ENCODE measurements around the gene CASTOR2.

The CASTOR2 gene

GRCh38 chr7:75033064-75033463, 68.6 kb downstream of the CASTOR2 start:
- Mint-ChIP-seq H3K4me1 (no peaks in the 10 kb centered on the region), H3K27me3 (no peaks in the 10 kb centered on the region), H3K4me3 (no peak overlapping the region), H3K27ac (no peak overlapping the region), H3K36me3 (peaks cover 11% of the 10 kb centered on the region), H3K9me3 (no peaks in the 10 kb centered on the region)
- ATAC-seq: no peak

- Mint-ChIP-seq H3K9me3 (no peaks in the 10 kb centered on the region), H3K36me3 (peaks cover 13% of the 10 kb centered on the region), H3K27me3 (no peaks in the 10 kb centered on the region), H3K4me1 (no peaks in the 10 kb centered on the region), H3K27ac (no peak overlapping the region), H3K4me3 (no peak overlapping the region)
- ATAC-seq: no peak
These were observed 69.3 kb downstream of the CASTOR2 start for GRCh38 chr7:75033826-75034225.

GRCh38 chr7:75038508-75038907, 74.0 kb downstream of the CASTOR2 start:
- Mint-ChIP-seq H3K4me1 (no peaks in the 10 kb centered on the region), H3K27me3 (no peaks in the 10 kb centered on the region), H3K27ac (no peak overlapping the region), H3K4me3 (no peak overlapping the region), H3K36me3 (peaks cover 45% of the 10 kb centered on the region), H3K9me3 (no peaks in the 10 kb centered on the region)
- no peak for ATAC-seq

GRCh38 chr7:75039166-75039565, 74.7 kb downstream of the CASTOR2 start:
- H3K27ac Mint-ChIP-seq: no peak overlapping the region

GRCh38 chr7:75039709-75040108, 75.2 kb downstream of the CASTOR2 start:
- H3K4me3 Mint-ChIP-seq: no peak overlapping the region
- no peak overlapping the region for H3K27ac Mint-ChIP-seq
- ATAC-seq: no peak
- H3K9me3 Mint-ChIP-seq: no peaks in the 10 kb centered on the region
- peaks cover 50% of the 10 kb centered on the region for H3K36me3 Mint-ChIP-seq
- H3K27me3 Mint-ChIP-seq: no peaks in the 10 kb centered on the region
- H3K4me1 Mint-ChIP-seq: no peaks in the 10 kb centered on the region

More at GRCh38 chr7:75039166-75039565, 74.7 kb downstream of the CASTOR2 start:
- Mint-ChIP-seq H3K4me3 (no peak overlapping the region), H3K4me1 (no peaks in the 10 kb centered on the region), H3K9me3 (no peaks in the 10 kb centered on the region), H3K36me3 (peaks cover 50% of the 10 kb centered on the region), H3K27me3 (no peaks in the 10 kb centered on the region)
- no peak for ATAC-seq

GRCh38 chr7:75040512-75040911, 76.0 kb downstream of the CASTOR2 start:
- Mint-ChIP-seq H3K27me3 (no peaks in the 10 kb centered on the region), H3K36me3 (peaks cover 50% of the 10 kb centered on the region), H3K27ac (no peak overlapping the region), H3K9me3 (no peaks in the 10 kb centered on the region), H3K4me3 (no peak overlapping the region), H3K4me1 (no peaks in the 10 kb centered on the region)
- no peak for ATAC-seq

GRCh38 chr7:75042286-75042685, 77.8 kb downstream of the CASTOR2 start:
- Mint-ChIP-seq H3K27me3 (no peaks in the 10 kb centered on the region), H3K9me3 (no peaks in the 10 kb centered on the region), H3K27ac (no peak overlapping the region), H3K36me3 (peaks cover 60% of the 10 kb centered on the region), H3K4me3 (no peak overlapping the region), H3K4me1 (no peaks in the 10 kb centered on the region)
- no peak for ATAC-seq

- no peaks in the 10 kb centered on the region for H3K4me1 Mint-ChIP-seq
- ATAC-seq: peak; percentile 39
These were observed 78.6 kb downstream of the CASTOR2 start for GRCh38 chr7:75042831-75043703.

GRCh38 chr7:75045881-75046280, 81.4 kb downstream of the CASTOR2 start:
- no peak for ATAC-seq
- no peak overlapping the region for H3K27ac Mint-ChIP-seq
- H3K36me3 Mint-ChIP-seq: peaks cover 50% of the 10 kb centered on the region
- no peaks in the 10 kb centered on the region for H3K4me1 Mint-ChIP-seq
- no peaks in the 10 kb centered on the region for H3K9me3 Mint-ChIP-seq
- H3K4me3 Mint-ChIP-seq: no peak overlapping the region
- H3K27me3 Mint-ChIP-seq: no peaks in the 10 kb centered on the region

More at GRCh38 chr7:75042831-75043703, 78.6 kb downstream of the CASTOR2 start:
- Mint-ChIP-seq H3K36me3 (peaks cover 60% of the 10 kb centered on the region), H3K27me3 (no peaks in the 10 kb centered on the region), H3K9me3 (no peaks in the 10 kb centered on the region), H3K4me3 (no peak overlapping the region), H3K27ac (no peak overlapping the region)

- no peak for ATAC-seq
- H3K27ac Mint-ChIP-seq: no peak overlapping the region
- no peak overlapping the region for H3K4me3 Mint-ChIP-seq
- no peaks in the 10 kb centered on the region for H3K9me3 Mint-ChIP-seq
- H3K4me1 Mint-ChIP-seq: no peaks in the 10 kb centered on the region
- H3K36me3 Mint-ChIP-seq: peaks cover 48% of the 10 kb centered on the region
- no peaks in the 10 kb centered on the region for H3K27me3 Mint-ChIP-seq
These were observed 84.2 kb downstream of the CASTOR2 start for GRCh38 chr7:75048435-75049379.

- no peaks in the 10 kb centered on the region for H3K4me1 Mint-ChIP-seq
- H3K4me3 Mint-ChIP-seq: no peak overlapping the region
- no peak for ATAC-seq
- H3K9me3 Mint-ChIP-seq: no peaks in the 10 kb centered on the region
- no peak overlapping the region for H3K27ac Mint-ChIP-seq
- no peaks in the 10 kb centered on the region for H3K27me3 Mint-ChIP-seq
- H3K36me3 Mint-ChIP-seq: peaks cover 45% of the 10 kb centered on the region
These were observed 85.3 kb downstream of the CASTOR2 start for GRCh38 chr7:75049817-75050216.

GRCh38 chr7:75050501-75050900, 86.0 kb downstream of the CASTOR2 start:
- Mint-ChIP-seq H3K4me1 (no peaks in the 10 kb centered on the region), H3K4me3 (no peak overlapping the region), H3K27me3 (no peaks in the 10 kb centered on the region), H3K27ac (no peak overlapping the region), H3K9me3 (no peaks in the 10 kb centered on the region), H3K36me3 (peaks cover 52% of the 10 kb centered on the region)
- no peak for ATAC-seq

- Mint-ChIP-seq H3K9me3 (no peaks in the 10 kb centered on the region), H3K36me3 (peaks cover 70% of the 10 kb centered on the region), H3K4me3 (no peak overlapping the region), H3K27ac (no peak overlapping the region), H3K27me3 (no peaks in the 10 kb centered on the region), H3K4me1 (no peaks in the 10 kb centered on the region)
- ATAC-seq: no peak
These were observed 90.2 kb downstream of the CASTOR2 start for GRCh38 chr7:75054744-75055143.

GRCh38 chr7:75055155-75055554, 90.7 kb downstream of the CASTOR2 start:
- Mint-ChIP-seq H3K4me1 (no peaks in the 10 kb centered on the region), H3K4me3 (no peak overlapping the region), H3K27me3 (no peaks in the 10 kb centered on the region), H3K9me3 (no peaks in the 10 kb centered on the region), H3K36me3 (peaks cover 71% of the 10 kb centered on the region), H3K27ac (no peak overlapping the region)
- no peak for ATAC-seq

Measured in stimulated activated memory B cell treated with anti-CD40 and anti-IgM and Interleukin-4, amounts not matched to agents 10 μg/mL and 1 μg/mL and 100 μg/mL, for 72 hours (primary cell).